Dedifferentiated amniotic fluid mesenchymal stem cell (primary cell): ENCODE measurements around the gene KRT6A.
"Not testable (repeated sequence)": the region's sequence is repeated elsewhere in the genome, so short reads cannot be mapped to it uniquely, and the experiment has no call there.

ENCODE experiments used
- DNase-seq: peaks from one replicate; pipeline ENCODE4 v3.0.0-alpha.2; 2016; ENCODE audit errors: extremely low spot score

KRT6A gene

DNA sequence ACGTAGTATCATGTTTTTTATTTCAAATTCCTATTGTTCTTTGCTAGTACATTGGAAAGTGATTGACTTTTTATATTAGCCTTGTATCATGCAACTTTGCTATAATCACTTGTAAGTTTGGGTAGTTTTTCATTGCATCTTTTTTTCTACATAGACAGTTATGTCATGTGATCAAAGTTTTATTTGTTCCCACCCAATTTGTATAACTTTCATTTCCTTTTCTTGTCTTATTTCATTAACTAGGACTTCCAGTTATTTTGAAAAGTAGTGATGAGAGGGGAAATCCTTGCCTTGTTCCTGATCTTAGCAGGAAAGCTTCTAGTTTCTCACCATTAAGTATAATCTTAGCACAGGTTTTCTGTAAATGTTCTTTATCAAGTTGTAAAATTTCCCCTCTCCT lies 9.8 kb upstream of the KRT6A start:
- no peak for DNase-seq

DNA sequence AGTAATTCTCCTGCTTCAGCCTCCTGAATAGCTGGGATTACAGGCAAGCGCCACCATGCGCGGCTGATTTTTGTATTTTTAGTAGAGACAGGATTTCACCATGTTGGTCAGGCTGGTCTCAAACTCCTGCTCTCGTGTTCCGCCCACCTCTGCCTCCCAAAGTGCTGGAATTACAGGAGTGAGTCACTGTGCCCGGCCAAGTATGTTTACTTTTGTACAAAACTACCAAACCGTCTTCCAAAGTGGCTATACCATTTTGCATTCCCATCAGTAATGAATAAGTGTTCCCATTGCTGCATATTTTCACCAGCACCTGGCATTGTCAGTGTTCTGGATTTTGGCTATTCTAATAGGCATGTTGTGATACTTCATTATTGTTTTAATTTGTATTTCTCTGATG lies 8.4 kb upstream of the KRT6A start:
- DNase-seq = no peak

DNA sequence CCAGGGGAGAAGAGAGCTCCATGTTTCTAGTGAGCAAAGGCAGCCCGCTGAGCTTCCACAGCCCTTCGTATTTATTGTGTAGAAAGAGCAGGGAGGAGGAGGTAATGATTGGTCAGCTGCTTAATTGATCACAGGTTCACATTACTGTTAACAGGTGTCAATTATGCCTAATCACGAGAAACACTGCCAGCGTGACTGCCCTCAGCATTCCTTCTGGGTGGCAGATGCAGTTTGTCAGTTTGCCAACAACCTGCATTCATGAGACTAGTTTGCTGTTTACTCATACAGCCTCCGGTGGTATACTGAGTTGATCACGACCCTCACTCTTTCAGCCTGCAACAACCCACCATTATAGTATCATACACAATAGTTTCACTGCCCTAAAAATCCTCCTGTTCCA lies 7.5 kb upstream of the KRT6A start:
- DNase-seq = not testable (repeated sequence)

DNA sequence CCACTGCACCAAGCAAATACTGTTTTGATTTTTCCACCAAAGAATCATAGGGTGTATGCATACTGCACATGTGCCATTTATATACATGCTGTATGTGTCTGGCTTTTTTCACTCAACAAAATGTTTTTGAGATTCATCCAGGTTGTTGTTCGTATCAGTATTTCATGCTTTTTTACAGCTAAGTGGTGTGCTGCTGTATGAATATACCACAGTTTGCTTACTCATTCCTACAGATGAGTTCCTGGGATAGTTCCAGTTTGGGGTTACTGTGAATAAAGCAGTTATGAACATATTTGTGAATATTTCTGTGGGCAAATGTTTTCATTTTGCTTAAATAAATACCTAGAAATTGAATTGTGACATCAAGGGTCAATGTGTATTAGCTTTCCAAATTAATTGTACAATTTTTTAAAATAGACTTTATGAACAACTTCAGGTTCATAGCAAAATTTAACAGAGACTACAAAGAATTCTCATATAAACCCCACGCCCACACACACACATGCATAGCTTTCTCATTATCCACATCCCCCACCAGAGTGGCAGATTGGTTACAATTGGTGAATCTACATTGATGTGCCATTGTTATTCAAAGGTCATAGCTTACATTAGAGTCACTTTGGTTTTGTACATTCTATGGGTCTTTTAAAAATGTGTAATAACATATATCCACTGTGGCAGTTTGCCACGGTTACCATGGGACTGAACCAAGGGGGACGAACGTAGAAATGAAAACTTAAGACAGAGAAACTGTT lies 6.9 kb upstream of the KRT6A start:
- no peak for DNase-seq

DNA sequence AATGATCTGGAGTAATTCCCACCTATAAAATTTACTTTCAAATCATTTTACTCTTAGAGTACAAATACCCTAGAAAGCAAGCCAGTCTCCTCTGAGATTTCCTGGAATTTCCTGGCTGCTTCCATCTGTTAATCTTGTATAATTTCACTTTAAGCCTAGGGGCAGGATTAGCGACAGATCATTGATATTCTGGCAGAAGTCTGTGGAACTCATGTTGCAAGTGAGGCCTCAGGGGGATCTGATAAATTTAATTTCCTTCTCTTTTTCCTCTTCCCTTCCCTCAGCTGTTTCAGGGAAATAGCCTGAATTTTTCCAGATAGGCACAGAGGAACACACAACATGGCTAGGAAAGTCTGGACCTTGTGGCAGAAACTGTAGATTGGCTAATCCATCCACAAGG lies 5.9 kb upstream of the KRT6A start:
- DNase-seq = no peak

DNA sequence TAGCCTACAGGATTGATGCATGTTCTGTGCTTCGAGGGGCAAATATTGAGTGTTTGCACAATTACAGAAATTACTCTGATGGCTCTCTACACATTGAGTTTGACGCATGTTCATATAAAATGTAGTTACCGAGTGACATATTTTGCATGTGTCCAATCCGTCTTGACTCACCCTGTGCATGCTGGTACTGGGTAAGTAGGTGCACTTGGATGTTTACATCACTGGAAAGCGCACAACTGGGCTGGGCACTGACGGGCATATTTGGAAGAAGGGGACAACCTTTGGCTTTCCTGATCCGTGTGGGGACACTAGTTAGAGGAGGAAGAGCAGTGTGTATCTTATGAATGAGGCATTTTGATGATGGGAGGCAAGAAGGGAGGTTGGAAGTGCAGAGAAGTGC lies 4.9 kb upstream of the KRT6A start:
- DNase-seq = no peak

DNA sequence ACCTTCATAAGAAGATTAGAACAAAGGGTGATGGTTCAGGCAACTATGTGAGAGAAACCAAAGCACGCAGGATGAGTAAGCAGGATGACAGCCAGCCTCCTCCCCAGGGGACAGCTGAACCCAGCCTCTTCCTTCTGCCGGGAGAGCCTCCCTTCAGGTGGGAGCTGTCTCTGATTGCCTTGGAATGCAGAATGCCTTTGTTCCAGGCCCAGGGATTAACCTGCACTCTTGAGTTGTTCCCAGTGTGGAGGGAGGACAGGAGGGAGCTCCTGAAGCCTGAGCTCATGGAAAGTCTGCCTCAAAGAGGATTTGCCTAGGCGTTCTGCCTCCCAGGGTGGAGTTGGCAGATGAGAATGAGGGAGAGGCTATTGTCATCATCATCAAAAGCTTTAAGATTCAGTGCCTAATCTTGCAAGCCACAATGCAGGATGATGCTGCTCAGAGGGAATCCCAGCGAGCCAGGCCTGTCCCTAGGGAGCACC lies 3.6 kb upstream of the KRT6A start:
- DNase-seq = no peak

DNA sequence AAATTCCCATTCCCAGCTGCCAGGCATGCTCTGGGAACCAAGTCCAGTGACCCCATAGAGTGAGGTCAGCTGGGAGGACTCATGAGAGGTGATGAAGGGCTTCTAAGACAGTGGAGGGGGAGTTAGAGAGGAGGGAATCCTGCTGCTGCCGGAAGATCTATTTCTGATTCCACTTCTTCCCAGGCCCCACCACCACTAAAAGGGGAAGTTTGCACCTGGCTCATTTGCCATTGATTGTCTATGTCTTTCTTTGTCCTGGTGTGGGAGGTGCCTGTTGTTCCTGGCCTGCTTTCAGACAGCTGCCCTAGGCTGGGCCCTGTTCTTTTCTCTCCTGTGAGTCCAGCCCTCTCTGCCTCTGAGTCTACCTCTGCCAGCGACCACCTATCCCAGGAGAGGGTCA lies 3.0 kb upstream of the KRT6A start:
- DNase-seq = no peak

DNA sequence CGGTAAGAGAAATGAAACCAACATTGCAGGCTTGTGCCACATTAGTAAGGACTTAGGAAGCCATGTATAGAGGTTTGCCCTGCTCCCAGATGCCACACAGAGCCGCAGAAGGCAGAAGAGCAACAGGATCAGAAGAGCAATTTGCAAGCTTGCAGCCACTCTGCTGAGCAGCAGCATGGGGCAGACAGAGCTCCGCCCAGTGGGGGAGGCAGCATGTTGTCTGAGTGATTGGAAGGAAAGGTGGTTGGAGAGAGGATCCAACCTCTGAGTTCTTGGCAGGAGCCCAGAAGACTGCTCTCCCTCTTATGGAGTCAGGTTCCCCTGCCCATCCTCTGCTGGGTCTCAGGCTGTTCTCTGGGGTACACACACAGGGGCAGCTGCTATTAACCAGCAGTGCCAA lies 2.3 kb upstream of the KRT6A start:
- DNase-seq = no peak

DNA sequence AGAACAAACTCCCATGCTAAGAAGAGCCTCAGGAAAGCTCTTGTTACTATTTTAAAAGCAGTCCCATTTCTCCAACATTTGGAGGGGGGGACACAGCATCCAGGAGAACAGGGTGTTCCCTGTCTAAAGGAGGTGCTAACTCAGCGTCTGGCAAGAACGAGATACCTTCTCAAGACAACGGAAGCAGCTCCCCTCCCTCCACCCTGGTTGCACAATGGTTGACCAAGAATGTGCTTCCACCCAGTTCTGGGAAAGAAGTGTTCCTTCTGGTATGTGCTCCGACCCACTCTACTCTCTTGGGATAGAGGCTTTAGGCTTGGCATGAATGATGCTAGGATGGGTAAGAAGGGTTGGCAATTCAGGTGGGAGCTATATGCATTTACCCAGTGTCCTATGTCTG lies 1.5 kb upstream of the KRT6A start:
- no peak for DNase-seq

DNA sequence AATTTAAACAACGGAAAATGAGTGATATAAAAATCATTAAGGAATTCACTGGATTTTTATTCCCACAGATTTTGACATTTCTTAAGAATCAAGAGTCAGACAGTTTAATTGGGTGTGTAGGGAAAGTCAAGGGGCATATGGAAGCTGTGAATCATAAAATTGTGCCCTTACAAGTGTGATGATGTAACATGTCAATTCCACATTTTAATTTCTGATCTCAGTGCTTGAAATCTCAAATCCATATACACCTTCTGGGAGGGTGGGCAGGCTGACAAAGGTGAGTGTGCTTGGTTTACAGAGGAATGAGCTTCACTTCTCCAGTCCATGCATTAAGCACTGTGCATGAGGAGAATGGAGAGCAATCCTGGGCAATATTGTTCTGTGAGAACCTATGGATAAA lies 1.0 kb upstream of the KRT6A start:
- DNase-seq = no peak

DNA sequence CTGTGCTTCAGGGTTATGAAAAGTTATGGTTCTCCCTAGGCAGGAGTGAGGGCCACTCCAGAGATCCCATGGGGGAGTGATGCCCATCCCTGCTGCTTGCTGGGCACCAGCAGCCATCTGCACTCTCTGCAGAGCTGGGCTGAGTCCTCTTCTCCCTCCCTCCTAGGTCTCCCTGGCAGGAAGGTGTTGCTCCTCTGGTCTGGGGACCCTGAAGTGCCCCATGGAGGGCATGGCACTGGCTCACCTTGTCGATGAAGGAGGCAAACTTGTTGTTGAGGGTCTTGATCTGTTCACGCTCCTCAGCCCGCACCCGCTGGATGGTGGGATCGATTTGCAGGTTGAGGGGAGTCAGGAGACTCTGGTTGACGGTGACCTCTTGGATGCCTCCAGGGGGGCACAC lies 652 bp downstream of the KRT6A start:
- not testable (repeated sequence) for DNase-seq

DNA sequence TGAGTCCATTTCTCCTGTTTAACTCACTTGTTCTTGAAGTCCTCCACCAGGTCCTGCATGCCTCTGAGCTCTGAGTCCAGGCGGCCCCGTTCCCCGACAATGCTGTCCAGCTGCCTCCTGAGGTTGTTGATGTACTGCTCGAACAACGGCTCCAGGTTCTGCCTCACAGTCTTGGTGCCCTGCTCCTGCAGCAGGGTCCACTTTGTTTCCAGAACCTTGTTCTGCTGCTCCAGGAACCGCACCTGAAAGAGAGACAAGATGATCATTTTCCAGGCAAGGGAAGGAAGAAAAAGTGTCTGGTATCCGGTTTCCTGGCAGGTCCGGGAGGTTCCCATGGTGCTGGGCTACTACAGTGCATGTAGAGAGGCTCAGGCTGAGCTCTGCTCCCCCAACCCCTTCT lies 1.6 kb downstream of the KRT6A start:
- not testable (repeated sequence) for DNase-seq

DNA sequence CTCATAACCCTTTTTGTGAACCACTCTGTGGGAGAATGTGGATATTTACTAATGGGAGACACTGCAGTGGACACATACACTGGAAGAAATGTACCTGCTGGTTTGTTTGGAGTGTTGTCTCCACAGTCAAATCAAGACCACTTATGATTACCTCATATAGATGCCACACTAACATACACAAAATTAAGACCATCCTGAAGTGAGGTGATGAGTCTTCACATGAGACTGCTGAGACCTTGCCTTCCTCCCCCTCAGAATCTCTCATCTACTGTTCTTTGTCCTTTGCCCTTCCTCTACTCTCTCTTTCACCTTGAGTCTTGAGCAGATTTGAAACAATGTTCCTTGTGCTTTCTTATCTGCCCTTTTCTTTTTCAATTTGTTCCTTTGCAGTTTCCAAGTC lies 4.3 kb downstream of the KRT6A start:
- DNase-seq = no peak

DNA sequence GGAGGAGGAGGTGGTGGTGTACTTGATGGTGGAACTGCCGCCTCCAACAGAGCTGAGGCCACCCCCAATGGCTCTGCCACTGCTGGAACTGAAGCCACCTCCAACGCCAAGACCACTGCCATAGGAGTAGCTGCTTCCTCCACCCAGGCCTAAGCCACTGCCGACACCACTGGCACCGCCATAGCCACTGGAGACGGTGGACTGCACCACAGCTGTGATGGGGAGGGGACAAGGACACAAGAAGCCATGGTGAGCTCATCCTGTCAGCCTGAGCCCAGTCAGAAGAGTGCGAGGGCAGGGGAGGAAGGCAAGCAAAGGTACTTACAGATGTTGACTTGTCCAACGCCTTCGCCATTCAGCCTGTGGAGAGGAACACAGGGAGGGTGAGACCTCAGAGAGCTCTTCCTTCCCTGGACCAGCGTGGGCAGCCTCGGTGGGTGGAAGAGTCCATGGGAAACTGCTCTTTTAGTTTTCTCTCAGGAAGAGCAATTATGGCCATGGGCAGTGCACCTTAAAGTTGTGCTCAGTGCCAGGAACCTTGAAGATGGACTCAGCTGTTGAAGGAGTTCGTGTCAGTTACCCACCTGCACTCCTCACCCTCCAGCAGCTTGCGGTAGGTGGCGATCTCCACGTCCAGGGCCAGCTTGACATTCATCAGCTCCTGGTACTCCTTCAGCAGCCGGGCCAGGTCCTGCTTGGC lies 5.2 kb downstream of the KRT6A start:
- not testable (repeated sequence) for DNase-seq

DNA sequence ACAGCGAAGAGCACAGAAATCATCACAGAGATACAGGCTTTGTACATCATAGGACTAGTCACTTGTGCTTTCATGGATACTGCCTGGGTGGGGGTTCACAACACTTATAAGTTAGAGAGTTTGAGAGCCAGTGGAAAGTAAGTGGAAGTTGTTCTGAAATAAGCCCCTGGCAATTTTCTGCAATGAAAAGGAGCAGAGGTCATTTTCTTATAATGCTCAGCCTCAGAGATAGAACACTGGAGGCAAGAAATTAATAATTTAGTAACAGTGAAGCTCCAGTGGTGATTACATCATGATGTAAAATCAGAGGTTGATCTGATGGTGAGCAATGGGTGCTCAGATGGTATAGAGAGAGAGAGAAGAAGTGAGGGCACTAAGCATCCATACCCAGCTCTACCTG lies 5.8 kb downstream of the KRT6A start:
- DNase-seq = no peak

DNA sequence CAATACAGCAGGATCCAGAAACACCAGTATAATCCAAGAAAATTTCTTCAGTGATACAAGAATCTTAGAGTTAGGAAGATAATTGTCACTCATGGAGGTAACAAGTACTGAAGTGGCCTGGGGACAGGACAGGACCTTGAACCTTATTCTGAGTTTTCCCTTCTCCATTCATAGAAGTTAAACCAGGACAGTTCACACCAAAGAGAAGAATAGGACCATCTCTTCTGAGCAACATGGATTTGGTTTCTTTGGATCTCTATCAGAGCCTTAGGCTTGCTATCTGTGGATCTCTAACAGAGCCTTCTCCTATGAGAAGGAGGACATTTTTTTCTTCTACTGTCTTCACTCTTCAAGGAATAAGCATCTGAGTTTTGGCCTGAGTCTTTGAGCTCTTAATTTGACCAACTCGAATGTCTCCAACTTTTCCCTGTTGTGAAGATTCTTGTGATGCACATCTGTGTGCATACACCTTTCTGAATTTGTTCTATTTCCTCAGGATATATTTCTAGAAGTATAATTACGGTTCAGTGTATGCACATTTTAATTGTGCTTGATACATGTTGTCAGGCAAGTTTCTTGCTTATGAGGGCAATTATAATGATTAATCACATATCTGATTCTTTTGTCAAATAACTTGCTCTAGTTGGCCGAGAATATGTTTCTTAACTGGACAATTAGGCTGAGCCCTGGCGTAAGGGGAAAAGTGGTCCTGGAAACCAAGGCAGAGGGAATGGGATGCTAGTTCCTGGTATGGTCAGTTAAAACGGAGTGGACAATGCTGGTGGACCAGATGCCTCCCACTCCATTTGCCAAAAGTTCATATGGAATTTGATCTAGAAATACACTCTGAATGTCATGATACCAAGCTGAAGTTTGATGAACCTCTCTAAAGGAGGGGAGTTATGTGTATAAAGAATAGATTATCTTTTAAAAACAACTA lies 6.6 kb downstream of the KRT6A start:
- no peak for DNase-seq

DNA sequence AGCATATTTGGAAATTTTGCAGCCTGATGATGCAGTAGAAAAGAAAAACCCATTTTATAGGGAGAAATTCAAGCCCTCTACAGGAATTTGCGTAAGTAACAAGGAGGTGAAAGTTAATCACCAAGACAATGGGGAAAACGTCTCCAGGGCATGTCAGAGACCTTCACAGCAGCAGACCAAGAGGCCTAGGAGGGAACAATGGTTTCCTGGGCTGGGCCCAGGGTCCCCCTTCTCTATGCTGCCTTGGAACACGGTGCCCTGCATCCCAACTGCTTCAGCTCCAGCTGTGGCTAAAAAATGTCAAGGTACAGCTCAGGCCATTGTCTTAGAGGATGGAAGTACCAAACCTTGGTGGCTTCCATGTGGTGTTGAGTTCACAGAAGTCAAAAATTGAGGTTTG lies 13.0 kb downstream of the KRT6A start:
- no peak for DNase-seq

DNA sequence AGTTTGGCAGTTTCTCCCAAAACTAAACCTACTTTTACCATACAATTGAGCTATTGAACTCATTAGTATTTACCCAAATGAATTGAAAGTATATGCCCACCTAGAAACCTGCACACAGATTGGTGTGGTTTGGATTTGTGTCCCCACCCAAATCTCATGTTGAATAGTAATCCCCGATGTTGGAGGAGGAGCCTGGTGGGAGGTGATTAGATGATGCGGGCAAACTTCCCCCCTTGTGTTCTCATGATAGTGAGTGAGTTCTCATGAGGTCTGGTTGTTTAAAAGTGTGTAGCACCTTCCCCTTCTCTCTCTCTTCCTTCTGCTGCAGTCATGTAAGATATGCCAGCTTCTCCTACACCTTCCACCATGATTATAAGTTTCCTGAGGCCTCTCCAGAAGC lies 15.4 kb downstream of the KRT6A start:
- no peak for DNase-seq

DNA sequence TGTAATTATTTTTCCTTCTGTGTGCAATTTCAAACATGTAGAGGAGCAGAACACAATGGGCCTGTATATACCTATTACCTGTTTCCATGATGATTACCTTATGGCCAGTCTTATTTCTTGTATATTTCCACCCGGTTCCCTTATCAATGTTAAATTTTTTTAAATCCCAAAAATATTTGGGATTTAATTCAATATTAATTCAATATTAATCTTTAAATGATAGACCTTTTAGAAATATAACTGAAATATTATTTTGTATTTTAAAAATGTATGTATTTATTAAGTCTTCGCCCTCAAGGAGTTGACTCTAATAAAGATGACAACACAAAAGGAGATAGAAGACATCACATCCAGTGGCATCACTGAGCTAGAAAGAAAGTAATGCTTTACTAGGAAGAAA lies 18.8 kb downstream of the KRT6A start:
- no peak for DNase-seq

DNA sequence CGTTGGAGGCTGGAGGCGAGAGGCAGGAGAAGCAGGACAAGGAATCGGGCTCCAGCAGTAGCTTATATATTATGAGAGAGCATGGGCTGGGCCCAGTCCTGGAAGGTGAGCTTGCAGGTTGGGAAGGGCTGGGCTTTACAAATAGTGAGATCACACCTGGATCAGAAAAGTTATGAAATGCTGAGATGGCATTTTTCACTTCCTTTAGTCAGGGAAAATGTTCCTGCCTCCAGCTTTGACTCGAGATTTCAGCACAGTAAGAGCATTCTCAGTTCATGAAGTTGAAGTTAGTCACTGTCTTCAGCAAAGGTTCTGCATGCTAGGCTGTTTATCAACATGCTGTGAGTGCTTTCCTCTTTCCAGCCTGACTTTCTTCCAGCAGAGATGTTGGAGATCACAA lies 19.3 kb downstream of the KRT6A start, which contains the start of gene KRT6C:
TSS of gene KRT6C (minus strand) at position 38 of the 400 bp plus-strand sequence. CDS start 68 bp downstream, outside the sequence.
- no peak for DNase-seq

DNA sequence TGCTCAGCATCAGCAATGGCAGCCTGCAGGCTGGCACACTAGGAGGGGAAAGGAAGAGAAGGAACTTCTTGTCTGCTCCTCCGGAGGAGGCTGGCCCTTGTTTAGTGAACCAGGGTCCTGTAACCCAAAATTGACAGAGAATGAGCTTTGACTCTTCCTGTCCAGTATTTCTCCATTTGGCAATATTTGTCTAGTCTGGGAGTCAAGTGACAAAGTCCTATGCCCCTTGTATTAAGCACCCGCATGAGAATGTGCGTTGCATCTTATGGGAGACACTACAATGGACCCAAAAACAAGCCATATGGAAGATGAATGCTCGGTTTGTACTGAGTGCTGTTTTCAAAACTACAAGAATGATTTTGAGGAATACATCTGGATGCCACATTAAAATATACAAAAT lies 23.2 kb downstream of the KRT6A start:
- DNase-seq = no peak
